Type B pancreatic cell (in vitro differentiated cells): Measurements from ENCODE around the gene PITRM1. TPM values are rescaled to one million over a fixed set of nuclear protein-coding genes. Genes with fewer than 3 reads are reported as not detected.

Experiments
- DNase-seq: peaks from one replicate; pipeline ENCODE4 v3.0.0; 2021; ENCODE audit warnings: mixed read lengths; ENCODE audit not compliant: unreplicated experiment; ENCODE audit errors: extremely low spot score
- H3K27ac Mint-ChIP-seq: 2 replicates; pipeline ENCODE4 v1.8.0; 2021; ENCODE audit warnings: mild to moderate bottlenecking, mixed read lengths
- H3K27me3 Mint-ChIP-seq: 2 replicates; pipeline ENCODE4 v1.8.0; 2021; ENCODE audit warnings: mixed read lengths
- H3K36me3 Mint-ChIP-seq: 2 replicates; pipeline ENCODE4 v1.8.0; 2021; ENCODE audit warnings: mixed read lengths
- H3K4me1 Mint-ChIP-seq: one replicate; pipeline ENCODE4 v1.8.0; 2021; ENCODE audit warnings: mixed read lengths; ENCODE audit not compliant: unreplicated experiment
- H3K4me3 Mint-ChIP-seq: 2 replicates; pipeline ENCODE4 v1.8.0; 2021; ENCODE audit warnings: mild to moderate bottlenecking, mixed read lengths
- H3K9me3 Mint-ChIP-seq: 2 replicates; pipeline ENCODE4 v1.8.0; 2021; ENCODE audit warnings: mixed read lengths
- total RNA-seq: library from RNA; stranded (reverse); gene quantifications from 2 replicates; pipeline ENCODE4 v1.2.1, GENCODE V29; 2021; ENCODE audit warnings: low replicate concordance
- TF ChIP-seq, protein P1 (sequence below): fragments of 200-600 bp; sonication (generic); conservative IDR thresholded peaks from 2 replicates; pipeline ENCODE4 v1.5.0; 2021; ENCODE audit warnings: antibody characterized with exemption, mild to moderate bottlenecking

The PITRM1 gene
- total RNA-seq, 1 donor from 2014 or later, result 62.3 TPM

DNA sequence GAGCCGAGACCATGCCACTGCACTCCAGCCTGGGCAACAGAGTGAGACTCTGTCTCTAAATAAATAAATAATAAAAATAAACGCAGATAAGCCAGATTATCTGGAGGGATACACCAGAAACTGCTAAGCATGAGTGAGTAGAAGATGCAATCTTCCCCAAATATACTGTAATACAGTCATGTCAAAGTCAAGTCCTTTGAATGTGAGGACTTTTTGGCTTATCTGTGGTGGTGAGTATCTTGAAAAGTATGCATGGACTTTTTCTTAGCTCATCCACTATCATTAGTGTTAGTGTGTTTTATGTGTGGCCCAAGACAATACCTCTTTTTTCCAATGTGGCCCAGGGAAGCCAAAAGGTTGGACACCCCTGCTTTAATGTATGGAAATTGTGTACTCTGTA lies 44.7 kb upstream of the PITRM1 start:
- H3K9me3 Mint-ChIP-seq, result peaks cover 5% of the 10 kb centered on the region

DNA sequence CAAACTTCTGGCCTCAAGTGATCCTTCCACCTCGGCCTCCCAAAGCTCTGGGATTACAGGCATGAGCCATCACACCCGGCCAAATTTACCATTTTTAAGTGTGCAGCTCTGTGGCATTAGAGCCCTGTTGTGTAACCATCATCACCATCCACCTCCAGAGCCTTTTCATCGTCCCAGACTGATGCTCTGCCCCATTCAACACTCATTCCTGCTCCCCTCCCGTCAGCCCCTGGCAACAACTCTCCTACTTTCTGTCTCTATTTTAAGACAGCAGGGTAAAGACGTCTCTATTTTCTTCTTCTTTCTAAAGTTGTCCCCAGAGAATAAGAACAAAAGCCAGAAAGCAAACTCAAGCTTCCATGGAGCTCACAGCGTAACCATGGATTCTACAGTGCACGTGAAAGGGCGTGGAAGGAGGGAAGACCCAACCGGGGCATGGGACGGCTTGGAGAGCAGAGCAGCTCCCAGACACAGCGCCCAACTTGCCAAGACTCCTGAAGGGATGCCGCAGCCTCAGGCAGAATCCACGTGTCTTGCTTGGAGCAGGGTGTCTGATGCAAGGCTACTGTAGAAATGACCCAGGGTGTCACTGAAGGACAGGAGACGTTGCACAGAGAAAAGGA lies 42.7 kb upstream of the PITRM1 start:
- DNase-seq, result no peak
- no peak overlapping the region for H3K27ac Mint-ChIP-seq
- H3K9me3 Mint-ChIP-seq, result peaks cover 5% of the 10 kb centered on the region
- TF ChIP-seq, protein P1, sequence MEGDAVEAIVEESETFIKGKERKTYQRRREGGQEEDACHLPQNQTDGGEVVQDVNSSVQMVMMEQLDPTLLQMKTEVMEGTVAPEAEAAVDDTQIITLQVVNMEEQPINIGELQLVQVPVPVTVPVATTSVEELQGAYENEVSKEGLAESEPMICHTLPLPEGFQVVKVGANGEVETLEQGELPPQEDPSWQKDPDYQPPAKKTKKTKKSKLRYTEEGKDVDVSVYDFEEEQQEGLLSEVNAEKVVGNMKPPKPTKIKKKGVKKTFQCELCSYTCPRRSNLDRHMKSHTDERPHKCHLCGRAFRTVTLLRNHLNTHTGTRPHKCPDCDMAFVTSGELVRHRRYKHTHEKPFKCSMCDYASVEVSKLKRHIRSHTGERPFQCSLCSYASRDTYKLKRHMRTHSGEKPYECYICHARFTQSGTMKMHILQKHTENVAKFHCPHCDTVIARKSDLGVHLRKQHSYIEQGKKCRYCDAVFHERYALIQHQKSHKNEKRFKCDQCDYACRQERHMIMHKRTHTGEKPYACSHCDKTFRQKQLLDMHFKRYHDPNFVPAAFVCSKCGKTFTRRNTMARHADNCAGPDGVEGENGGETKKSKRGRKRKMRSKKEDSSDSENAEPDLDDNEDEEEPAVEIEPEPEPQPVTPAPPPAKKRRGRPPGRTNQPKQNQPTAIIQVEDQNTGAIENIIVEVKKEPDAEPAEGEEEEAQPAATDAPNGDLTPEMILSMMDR, result no peak
- H3K4me3 Mint-ChIP-seq, result no peak overlapping the region
- H3K36me3 Mint-ChIP-seq, result no peaks in the 10 kb centered on the region
- peaks cover 4% of the 10 kb centered on the region for H3K4me1 Mint-ChIP-seq
- H3K27me3 Mint-ChIP-seq, result peaks cover 1% of the 10 kb centered on the region

More for the DNA sequence above, 44.7 kb upstream of the PITRM1 start:
- peaks cover 4% of the 10 kb centered on the region for H3K4me1 Mint-ChIP-seq
- no peaks in the 10 kb centered on the region for H3K27me3 Mint-ChIP-seq
- no peak overlapping the region for H3K4me3 Mint-ChIP-seq
- no peak overlapping the region for H3K27ac Mint-ChIP-seq
- TF ChIP-seq, protein P1, result no peak
- H3K36me3 Mint-ChIP-seq, result no peaks in the 10 kb centered on the region
- no peak for DNase-seq

- Mint-ChIP-seq H3K36me3 (no peaks in the 10 kb centered on the region), H3K27ac (no peak overlapping the region), H3K9me3 (no peaks in the 10 kb centered on the region), H3K4me3 (no peak overlapping the region), H3K27me3 (peaks cover 8% of the 10 kb centered on the region), H3K4me1 (peaks cover 4% of the 10 kb centered on the region)
- DNase-seq, result no peak
- TF ChIP-seq, protein P1, result no peak
Measured at GRCh38 chr10:3213758-3214515, 41.4 kb upstream of the PITRM1 start.

GRCh38 chr10:3213208-3213607 lies 40.6 kb upstream of the PITRM1 start:
- Mint-ChIP-seq H3K4me1 (peaks cover 4% of the 10 kb centered on the region), H3K4me3 (no peak overlapping the region), H3K9me3 (no peaks in the 10 kb centered on the region), H3K36me3 (no peaks in the 10 kb centered on the region), H3K27ac (no peak overlapping the region), H3K27me3 (peaks cover 8% of the 10 kb centered on the region)
- TF ChIP-seq, protein P1, result no peak
- no peak for DNase-seq

GRCh38 chr10:3210251-3210877 lies 37.8 kb upstream of the PITRM1 start:
- Mint-ChIP-seq H3K27me3 (peaks cover 8% of the 10 kb centered on the region), H3K4me1 (peaks cover 3% of the 10 kb centered on the region), H3K36me3 (no peaks in the 10 kb centered on the region), H3K4me3 (no peak overlapping the region), H3K27ac (no peak overlapping the region), H3K9me3 (no peaks in the 10 kb centered on the region)
- no peak for DNase-seq
- TF ChIP-seq, protein P1, result no peak
